ENCODE measurements around the gene CPXM2.
"Not testable (repeated sequence)": the region's sequence is repeated elsewhere in the genome, so short reads cannot be mapped to it uniquely, and the experiment has no call there.

The CPXM2 gene

GRCh38 chr10:123766012-123766411 lies 125.6 kb downstream of the CPXM2 start:
- no peak for DNase-seq

- no peak for DNase-seq
Measured at GRCh38 chr10:123761666-123762230, 129.9 kb downstream of the CPXM2 start.

DNA sequence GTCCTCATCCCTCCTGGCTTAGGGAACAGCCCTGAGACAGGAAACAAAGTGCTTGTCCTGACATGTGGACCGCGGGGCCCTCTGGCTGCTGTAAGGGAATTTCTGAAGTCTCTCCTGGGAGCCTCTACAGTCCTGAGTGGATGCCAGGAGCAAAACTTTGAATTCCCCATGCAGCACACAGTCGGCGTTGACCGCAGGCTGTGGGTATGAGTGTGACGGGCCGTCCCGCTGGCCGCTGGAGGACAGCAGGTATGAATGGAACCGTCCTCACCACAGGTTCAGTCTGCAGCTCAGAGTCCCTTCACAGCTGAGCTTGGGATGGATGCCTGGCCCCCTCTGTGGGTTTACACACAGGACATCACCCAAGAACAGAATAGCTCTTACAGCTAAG lies 130.6 kb downstream of the CPXM2 start:
- no peak for DNase-seq

- DNase-seq = no peak
Measured at GRCh38 chr10:123760356-123761037, 131.1 kb downstream of the CPXM2 start.

GRCh38 chr10:123759501-123760031 lies 132.0 kb downstream of the CPXM2 start:
- no peak for DNase-seq

DNA sequence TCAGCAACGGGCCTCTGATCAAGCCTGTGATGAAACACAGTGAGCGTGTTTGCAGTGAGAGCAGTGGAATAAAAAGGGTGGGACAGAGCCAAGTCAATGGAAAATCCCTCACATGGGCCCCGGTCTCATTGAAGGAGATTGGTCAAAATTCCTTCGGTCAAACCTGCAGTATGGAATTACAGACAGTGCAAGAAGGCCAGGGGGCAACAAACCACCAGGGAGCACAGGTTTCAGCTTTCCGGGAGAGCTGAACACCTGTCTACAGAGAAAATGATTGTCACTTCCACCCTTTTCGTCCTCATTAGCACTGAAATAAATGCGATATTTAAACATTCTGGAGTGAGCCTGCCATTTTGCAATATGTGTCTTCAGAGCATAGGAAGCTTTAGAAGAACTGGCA lies 132.6 kb downstream of the CPXM2 start:
- no peak for DNase-seq

DNA sequence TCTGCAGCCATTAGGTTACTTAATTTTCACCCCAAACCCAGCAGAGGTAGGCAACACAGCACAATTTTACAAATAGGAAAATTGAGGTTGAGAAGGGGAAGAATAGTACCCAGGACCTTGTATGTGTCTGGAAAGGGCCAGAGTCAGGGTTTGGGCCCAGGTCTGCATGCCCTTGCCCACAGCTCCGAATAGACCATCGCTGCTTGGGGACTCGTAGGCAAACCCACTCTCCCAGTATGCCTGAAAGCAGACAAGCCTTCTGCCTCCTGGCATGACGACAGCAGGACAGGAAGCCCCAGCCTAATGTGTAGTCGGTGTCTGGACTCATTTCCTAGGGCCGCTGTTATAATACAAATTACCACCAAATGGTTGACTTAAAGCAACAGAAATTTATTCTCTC lies 133.8 kb downstream of the CPXM2 start:
- no peak for DNase-seq

- no peak for DNase-seq
Measured at GRCh38 chr10:123755061-123755460, 136.5 kb downstream of the CPXM2 start.

- DNase-seq = no peak
Measured at GRCh38 chr10:123754123-123754522, 137.5 kb downstream of the CPXM2 start.

DNA sequence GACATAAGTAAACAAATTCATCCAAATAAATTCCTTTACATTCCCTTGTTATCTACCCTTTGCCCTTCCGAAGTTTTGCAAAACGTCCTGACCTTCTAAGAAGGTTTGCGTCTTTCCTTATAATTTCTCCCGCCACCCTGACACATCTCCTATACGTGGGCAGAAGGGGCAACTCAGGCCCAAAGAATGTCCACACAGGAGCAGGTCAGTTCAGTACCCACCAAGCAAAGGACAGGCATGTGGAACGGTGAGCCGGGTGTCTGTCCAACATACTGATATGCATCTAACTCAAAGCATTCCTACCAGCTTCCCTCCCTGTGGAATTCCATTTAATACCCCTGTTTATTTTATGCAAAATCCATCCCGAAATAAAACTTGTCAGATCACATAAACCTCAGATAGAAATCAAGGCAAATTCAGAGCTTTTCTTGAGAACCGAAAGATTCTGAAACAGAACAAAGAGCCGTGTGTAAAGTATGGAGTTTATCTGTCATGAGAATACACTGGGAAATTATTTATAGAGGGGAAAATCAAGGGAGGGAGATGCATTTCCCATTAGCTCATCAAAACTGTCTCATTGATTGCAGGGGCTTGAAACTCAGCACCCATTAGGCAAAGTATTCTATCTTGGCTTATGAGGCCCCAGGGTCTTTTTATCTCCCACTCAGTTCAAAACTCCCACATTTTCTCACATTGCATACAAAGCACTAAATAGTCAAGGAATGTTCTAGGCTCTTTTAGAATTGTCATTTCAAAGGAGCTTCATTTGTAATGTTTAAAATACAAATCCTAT lies 140.1 kb downstream of the CPXM2 start:
- no peak for DNase-seq

GRCh38 chr10:123750901-123751300 lies 140.7 kb downstream of the CPXM2 start:
- no peak for DNase-seq

DNA sequence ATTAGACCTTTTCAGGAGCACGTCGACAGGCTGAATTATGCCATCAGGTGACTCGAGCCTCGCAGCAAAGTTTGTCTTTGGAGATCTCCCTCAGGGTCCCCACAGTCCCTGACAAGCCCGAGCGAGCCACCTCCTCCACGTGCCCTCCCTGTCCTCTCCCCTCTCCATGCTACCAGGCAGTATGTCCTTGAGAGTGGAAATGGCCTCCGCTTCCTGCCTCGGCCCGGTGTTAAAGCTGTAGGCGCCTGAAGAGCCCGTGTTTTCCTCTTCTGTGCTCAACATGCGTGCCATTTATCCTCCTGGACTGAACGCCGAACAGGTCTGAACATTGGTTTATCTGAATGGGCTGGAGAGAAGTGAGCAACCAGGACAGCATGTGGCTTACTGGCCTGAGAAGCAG lies 142.9 kb downstream of the CPXM2 start:
- DNase-seq = no peak

GRCh38 chr10:123747426-123747825 lies 144.2 kb downstream of the CPXM2 start:
- no peak for DNase-seq

DNA sequence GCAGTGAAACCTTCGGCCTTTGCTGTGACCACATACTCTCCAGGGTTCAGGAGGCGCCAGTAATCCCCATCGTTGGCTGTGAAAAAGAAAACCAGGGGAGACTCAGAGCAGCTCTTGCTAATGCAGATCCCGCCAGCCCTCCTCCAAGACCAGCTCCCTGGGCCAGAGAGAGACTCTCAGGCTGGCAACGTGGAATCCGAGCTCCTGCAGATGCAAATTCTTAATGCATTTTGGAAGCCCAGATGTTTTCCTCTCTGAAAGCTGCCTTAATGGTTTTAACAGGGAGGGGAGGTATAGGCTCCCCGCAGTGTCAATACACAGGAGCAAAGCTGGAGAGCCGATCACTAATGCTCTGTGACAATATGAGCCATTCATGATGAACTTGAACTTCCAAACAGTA lies 144.7 kb downstream of the CPXM2 start:
- DNase-seq = no peak

- no peak for DNase-seq
Measured at GRCh38 chr10:123746520-123746919, 145.1 kb downstream of the CPXM2 start.

GRCh38 chr10:123746061-123746460 lies 145.5 kb downstream of the CPXM2 start:
- no peak for DNase-seq

DNA sequence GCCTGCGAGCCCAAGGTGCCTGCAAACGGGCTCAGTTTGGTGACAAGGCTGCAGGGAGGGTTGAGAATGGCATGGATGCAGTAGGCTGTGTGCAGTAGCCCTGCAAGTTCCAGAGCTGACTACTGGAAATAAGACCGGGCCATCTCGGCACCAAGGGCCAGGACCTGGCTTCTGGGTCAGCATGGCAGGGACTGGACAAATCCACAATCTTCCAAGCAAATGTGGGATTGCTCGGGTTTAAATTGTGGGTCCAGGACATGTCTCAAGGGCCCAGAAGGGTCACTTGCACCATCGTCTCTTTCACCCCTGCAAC lies 147.4 kb downstream of the CPXM2 start:
- no peak for DNase-seq

GRCh38 chr10:123743441-123744223 lies 148.0 kb downstream of the CPXM2 start:
- no peak for DNase-seq

GRCh38 chr10:123742751-123743440 lies 148.7 kb downstream of the CPXM2 start:
- DNase-seq = no peak

GRCh38 chr10:123741711-123742110 lies 149.9 kb downstream of the CPXM2 start:
- DNase-seq = no peak

- DNase-seq = no peak
Measured at GRCh38 chr10:123741146-123741545, 150.5 kb downstream of the CPXM2 start.

GRCh38 chr10:123736917-123737316 lies 154.7 kb downstream of the CPXM2 start:
- DNase-seq = not testable (repeated sequence)

DNA sequence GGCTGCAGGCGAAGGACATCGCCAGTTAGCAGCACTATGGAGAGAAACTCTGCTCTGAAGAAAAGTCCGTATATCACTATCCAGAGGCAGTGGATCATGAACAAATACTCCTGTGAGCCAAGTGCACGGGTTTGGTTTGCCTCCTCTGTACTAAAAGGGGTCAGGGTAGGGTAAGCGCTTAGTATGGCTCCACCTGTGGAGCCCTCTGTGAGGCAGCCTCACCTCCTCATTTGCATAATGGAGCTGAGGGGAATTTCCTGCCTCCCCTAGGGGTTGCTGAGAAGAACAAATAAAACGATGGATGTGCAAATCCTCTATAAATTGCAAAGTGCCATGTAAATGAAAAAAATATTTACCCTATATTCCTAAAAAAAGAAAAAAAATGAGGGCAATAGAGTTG lies 162.1 kb downstream of the CPXM2 start:
- no peak for DNase-seq

Data from activated CD4-positive, alpha-beta T cell treated with anti-CD3 and anti-CD28 coated beads, Interleukin-10, Interleukin-2, amounts not matched to agents 100 ng/mL and 50 ng/mL, durations not matched to agents 16 hours and 8 hours (primary cell).